Effector CD4-positive, alpha-beta T cell (primary cell): ENCODE results near the gene ERRFI1.
A peak's percentile ranks its signal among the peaks of the same experiment; 100 is the strongest.

Source experiments
- DNase-seq: peaks from one replicate; pipeline ENCODE4 v3.0.0-alpha.2; 2020

Gene ERRFI1

GRCh38 chr1:8043621-8044020 is 17.5 kb upstream of the ERRFI1 start:
- no peak for DNase-seq

GRCh38 chr1:8042134-8042533 is 16.0 kb upstream of the ERRFI1 start:
- DNase-seq = no peak

DNA sequence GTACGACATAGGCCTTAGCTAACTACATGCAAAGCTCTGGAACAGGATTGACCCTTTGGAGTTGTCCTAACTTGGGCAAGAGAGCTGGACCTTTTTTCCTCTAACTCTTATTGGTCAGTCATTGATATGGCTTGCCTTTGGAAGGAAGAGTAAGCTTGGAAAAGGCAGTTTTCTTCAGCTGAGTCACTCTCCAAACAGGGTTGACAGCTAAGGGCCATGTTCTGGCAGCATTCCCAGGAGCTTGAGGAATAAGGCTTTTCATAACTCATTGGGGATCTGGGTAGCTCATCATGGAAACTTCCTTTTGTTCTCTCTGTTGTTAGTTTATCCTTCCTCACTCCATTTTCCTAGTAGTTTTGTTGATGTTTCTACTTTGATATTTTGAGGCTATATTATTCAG is 14.5 kb upstream of the ERRFI1 start:
- no peak for DNase-seq

DNA sequence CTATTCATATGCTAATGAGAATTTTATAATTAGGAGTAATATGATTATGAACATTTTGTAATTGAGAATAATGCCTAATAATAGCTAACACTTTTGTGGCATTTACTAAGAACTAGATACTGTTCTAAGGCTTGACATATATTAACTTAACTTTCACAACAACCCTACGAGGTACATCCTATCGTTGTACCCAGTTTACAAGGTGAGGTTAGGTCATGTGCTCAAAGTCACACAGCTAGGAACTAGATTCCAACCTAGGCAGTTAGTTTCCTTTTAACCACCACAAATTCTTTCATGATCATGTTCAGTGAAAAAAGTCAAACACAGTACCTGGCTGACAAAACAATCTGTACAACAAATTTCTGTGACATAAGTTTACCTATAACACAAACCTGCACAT is 13.0 kb upstream of the ERRFI1 start:
- DNase-seq = no peak

GRCh38 chr1:8035289-8035688 is 9.2 kb upstream of the ERRFI1 start:
- DNase-seq = no peak

DNA sequence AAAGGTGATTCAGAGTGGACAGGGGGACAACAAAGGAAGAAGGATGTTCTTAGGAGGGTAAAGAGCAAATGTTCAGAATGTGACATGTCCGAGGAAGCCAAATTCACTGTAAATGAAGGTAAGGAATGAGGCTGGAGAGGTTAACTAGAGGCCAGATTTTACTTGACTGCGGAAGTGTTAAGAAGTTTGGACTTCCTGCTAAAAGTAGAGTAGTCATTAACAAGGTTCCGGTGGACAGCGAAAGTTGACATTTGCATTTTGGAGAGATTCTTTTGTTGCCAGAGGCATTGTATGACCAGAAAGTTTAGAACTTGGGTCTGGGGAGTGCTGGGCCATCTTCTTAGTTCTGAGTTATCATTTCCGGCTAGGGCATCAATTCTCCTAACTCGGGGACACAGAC is 7.2 kb upstream of the ERRFI1 start:
- DNase-seq = no peak

DNA sequence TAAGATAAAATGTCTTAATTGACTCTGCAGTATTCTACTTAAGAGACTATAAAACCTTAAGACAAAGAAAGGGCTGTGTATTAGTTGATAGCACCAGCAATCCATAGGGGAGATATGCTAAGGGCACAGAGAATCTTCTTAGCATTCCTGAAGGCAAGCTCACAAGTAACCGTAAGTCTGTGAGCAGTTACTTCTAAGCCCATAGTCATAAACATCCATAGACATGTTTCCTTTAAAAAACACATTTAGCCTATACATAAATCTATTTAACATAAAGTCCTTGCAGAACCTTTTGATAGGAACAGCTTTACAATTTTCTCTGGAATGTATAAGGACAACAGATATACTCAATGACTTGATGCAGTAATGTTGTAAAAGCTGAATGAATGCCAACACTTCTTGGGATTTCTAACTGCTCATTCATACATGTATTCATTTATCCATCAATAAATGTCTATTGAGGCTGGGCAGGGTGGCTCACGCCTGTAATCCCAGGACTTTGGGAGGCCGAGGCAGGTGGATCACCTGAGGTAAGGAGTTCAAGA is 6.3 kb upstream of the ERRFI1 start:
- no peak for DNase-seq

GRCh38 chr1:8031176-8031785 is 5.2 kb upstream of the ERRFI1 start:
- peak; percentile 19 for DNase-seq

DNA sequence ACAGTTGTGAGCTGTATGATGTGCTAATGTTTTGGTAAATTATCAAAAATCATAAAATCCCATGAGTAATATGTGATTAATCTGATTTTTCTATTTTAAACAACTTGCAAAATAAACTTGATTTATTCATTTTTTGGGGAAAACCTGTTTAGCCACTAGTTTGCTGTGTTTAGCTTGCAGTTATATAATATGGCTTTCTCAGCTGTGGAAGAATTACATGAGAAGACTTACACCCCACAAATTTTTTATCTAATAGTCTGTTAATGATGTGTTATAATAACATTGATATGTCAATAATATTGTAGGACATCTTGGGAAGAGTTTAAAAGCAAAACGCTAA is 2.4 kb upstream of the ERRFI1 start:
- no peak for DNase-seq

DNA sequence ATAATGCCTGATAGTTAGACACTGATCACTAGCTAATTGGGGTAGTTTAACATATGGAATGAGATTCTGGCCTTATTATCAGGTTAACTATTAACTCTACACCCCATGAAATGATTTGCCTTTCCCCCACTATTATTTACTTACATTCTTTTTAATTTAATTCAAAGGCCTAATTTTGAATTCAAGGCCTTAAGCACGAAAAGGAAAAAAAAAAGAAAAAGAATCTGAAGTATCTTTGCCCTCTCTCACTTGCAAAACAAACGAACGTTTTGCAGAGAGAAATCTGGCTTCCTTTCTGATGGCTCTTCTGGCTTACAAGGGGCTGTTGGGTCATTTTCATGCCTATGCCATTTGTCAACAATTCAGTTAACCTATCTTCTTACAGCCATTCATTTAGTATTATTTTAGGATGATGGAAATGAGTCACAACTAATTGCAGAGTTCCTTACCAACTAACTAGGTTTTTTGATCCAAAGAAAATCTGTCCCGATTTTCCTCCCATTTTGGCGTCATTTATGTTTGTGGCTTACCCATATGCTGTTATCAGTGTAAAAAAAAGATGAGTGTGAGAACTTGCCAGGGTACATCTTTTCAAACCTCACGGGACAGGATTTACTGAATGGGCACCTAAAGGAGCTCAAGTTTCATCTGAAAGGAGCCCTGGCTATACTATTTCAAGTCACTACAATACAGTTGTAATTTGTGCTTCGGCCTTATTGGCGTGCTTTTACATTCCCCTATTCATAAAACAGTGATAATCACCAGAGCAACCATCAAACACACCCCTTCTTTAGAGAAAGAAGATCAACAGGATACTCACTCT is 1.9 kb upstream of the ERRFI1 start:
- no peak for DNase-seq

GRCh38 chr1:8026976-8027747 is 1.1 kb upstream of the ERRFI1 start:
- no peak for DNase-seq

DNA sequence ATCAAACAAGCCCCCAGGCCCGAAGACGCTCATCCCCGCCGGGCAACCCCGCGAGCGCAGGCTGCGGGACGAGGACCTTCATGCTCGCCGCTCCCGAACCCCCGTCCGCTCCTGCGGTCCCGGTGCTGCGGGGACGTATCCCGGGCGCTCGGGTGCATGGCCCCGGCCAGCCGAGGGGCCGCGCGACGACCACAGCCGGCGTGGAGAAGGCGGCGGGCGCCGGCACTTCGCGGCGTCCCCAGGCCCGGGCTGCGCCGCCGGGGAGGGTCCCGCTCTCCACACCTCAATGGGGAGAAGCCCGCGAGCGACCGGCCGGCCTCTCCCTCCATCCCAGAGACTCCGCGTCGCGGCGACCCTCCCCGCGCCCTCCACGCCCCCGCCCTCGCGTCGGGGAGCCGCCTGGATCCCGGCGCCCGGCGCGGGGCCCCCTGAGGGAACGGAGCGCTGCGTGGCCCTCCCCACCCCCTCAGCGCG is 401 bp downstream of the ERRFI1 start:
- DNase-seq = no peak

DNA sequence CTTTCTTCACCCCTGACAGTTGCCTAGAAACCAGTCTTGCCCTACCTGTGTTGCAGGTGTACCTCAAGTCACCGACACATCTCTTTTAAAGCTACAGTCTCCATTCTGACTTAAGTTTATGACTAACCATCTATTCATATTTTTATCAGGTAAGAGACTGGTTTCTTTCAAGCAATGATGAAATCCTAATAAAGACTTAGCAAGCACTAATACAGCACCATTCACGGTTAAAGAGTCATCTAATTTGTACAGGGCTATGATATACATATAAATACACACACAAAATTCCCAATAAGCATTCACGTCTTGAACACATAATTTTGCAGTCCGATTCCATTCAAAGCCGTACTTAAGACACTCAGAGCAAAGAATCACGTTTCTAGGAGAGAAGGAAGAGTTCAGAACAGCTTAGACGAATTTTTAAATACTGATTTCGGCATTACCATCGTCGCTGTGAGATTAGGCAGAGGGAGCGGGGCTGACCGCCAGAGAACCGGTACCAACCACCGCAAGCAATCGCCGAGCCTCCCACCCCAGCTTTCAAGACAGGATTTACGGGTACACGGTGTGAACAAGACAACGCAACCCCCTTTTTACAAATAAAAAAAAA is 943 bp downstream of the ERRFI1 start:
- no peak for DNase-seq

DNA sequence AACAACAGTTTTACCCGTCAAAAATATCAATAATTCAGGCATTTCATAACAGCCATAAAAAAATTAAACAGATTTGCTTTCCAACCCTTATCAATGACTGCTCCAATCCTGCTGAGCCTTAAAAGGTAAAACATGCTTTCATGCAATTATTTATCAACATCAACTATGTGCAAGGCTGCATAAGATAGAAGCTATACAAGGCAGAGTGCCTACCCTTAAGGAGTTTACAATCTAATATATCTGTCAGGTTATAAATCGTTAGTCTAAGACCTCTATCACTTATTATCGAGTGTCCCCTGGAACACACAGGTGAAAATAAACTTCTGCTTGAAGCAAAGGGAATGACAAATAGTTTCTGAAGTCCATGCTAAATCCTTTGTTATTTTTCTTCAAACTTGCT is 1.8 kb downstream of the ERRFI1 start:
- DNase-seq = no peak

DNA sequence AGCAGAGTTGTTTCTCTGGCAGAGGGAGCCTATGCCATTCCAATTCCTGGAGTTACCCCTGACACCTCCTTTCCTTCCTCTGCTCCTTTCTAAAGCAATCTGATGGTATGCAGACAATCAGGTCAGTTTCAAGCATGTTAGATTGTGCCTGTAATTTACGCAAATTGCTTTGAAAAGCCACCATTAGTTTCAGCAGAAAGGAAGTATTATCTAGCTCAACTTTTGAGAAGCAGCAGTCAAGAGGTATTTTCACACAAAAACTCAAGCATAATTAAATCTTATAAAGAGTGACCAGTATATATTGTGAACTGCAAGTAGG is 2.2 kb downstream of the ERRFI1 start:
- DNase-seq = no peak

- DNase-seq = no peak
These were observed 2.7 kb downstream of the ERRFI1 start for GRCh38 chr1:8023287-8023994.

- no peak for DNase-seq
These were observed 3.5 kb downstream of the ERRFI1 start for GRCh38 chr1:8022395-8023286.

GRCh38 chr1:8021676-8022266 is 4.3 kb downstream of the ERRFI1 start:
- DNase-seq = no peak

- DNase-seq = no peak
These were observed 6.1 kb downstream of the ERRFI1 start for GRCh38 chr1:8020032-8020431.

DNA sequence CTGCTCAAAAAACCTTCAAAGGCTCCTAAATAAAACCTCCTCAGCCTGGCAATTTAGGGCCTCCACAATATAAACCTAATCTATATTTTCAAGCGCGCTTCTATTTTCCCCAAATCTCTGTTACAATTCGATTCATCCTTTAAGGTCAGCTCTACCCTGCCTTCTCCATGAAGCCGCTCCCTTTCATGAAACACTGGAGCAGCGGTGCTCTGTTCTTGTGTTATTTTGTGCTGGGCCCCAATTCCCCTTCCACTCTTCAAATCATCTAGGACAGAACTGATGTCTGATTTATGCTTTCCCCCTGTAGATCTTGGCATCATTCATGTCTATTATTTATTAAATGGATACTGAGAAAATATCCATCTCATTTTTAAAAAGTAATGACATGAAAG is 6.9 kb downstream of the ERRFI1 start:
- no peak for DNase-seq
